NCI-H128 (cell line): ENCODE measurements around the gene PPIA.
"Not testable (repeated sequence)": the region's sequence is repeated elsewhere in the genome, so short reads cannot be mapped to it uniquely, and the experiment has no call there.

ENCODE experiments used
- DNase-seq: peaks from one replicate; lab custom pipeline; 2025; ENCODE audit not compliant: unreplicated experiment; lab: John Stamatoyannopoulos, UW

PPIA gene

DNA sequence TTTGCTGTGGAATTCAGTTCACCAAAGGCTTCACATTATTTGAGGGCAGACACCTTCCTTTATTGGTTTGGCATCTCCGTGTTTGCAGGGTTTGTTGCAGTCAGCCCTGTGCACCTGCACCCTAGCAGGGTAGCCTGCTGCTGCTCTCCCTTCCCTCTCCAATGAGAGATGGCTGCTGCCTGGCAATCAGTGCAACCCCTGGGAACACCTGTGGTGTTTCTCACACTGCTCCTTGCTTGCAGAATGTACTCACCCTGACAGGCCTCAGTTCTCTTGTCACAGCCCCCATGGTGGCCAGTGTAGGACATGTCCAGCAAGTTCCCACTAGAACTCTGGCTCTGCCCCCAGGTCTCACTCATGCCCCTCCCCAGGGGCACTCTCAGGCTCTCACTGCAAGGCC, 12.1 kb upstream of the PPIA start:
- no peak for DNase-seq

DNA sequence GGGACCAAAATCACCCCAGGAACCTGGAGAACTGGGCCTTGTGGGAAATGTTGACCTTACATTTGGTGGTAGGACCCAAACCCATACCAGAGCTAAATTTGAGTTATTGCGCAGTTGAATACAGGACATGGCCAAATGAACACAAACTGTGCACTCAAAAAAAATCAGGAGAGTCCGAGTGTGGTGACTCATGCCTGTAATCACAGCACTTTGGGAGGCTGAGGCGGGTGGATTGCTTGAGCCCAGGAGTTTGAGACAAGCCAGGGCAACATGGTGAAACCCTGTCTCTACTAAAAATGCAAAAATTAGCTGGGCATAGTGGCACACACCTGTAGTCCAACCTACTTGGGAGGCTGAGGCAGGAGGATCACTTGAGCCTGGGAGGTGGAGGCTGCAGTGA, 11.3 kb upstream of the PPIA start:
- DNase-seq, result not testable (repeated sequence)

DNA sequence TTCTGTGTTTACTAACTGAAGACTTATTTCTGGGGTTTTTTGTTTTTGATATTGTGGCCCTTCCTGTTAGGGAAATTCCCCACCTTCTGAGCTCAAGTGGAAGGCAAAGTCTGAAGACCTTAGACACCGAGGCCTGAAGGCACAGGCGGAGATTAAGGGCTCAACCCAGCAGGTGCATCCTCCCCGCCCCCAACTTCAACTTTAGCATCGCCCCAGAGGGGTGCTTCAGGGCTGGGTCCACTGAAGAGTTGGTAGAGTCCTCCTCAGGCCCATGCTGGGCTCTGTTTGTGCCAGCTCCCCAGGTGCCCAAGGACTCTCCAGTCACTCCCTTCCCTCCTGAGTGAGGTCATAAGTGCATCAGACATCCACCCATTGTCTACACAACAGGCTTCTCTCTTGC, 9.4 kb upstream of the PPIA start:
- no peak for DNase-seq

DNA sequence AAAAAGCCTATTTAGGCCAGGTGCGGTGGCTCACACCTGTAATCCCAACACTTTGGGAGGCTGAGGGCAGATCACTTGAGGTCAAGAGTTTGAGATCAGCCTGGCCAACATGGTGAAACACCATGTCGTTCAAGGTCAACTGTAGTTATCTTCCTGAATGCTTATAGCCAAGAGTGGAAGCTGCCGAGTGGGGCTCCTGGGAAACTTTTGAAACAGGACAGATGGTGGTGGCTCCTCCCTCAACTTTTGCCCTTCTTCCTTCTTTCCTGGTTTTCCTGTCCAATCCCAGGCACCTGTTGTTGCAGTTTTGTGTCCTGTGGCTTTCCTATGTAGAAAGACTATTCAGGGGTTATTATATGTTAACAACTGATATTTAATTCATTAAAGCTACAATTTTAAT, 8.7 kb upstream of the PPIA start:
- no peak for DNase-seq

DNA sequence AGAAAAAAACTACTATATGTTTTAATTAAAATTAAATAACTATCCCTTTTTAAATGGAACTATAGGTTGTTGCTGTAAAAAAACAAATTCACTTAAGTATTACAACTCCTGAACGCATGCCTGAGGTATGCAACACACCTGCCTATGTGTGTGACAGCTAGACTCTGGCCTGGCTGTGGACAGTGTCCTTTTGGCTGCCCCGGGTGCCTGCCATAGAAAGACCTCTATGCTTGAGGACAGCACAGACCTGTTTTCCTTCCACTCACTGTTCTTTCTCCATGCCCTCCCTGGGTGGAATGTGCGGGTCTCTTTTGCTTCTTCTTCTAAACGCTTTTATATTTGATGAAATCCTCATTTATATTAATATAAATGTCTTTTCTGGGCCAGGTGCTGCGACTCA, 6.5 kb upstream of the PPIA start:
- no peak for DNase-seq

DNA sequence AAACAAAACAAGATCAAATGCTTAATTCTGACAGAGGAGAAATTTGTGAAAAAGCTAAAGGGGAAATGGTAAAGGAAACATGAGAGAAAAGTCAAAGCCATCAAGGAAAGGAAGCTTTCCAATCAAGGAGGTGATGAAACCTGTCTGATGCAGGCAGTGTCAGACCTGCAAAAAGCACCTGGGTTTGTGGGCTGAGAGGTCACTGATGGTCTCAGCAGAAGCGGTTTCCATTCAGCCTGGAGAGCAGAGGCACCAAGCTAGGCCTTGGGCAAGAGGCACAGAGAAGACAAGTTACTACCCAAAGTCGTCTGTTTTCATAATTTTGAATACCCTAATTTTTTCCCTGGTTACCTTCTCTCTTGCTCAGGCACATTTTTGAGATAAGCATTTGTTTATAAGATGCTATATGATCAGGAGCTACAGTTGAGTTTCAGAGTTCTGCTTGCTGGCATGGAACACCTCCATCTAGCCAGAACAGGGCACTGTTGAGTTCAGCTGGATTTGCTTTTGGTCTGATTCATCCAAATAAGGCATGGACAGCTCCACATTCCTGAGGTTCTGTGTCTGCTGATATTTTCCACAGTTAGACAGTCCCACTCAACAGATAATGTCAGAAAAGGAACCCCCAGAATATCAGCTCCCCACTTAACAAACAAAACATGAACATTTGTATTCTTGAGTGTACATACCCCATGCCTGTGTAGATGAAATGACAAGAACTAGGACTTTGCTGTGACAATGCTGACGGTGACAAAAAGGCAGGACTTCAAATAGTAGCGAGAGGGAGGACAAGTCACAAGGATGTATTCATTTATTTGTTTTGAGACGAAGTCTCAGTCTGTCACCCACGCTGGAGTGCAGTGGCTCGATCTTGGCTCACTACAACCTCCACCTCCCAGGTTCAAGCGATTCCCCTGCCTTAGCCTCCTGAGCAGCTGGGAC, 4.9 kb upstream of the PPIA start:
- DNase-seq, result no peak

DNA sequence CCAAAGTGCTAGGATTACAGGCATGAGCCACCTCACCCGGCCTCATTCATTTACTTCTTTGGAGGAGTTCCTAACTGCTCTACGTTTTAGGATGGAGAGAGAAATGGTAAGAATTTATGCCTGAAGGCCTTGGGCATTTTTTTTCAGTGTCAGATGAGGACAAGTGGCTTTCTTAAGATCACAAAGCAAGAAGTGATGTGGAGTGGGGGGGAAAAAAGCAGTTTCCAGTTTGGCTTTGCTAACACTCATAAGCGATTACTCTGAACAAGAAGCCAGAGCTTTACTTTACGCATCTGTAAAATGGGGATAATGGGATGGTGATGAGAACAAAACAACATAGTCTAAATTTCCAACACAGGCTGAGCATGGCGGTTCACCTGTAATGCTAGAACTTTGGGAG, 2.6 kb upstream of the PPIA start:
- no peak for DNase-seq

DNA sequence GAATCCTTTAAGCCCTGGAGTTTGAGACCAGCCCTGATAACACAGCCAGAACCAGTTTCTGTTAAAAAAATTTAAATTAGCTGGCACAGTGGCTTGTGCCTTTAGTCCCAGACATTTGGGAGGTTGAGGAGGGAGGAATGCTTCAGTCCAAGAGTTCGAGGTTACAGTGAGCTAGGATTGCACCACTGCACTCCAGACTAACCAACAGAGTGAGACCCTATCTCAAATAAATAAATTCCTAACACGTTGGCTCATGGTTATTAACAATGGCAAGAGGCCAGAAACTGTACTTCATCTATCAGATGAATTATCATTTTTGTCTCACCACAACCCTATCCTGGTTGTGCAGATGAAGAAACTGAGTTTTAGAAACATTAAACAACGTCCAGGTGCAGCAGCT, 2.1 kb upstream of the PPIA start:
- no peak for DNase-seq

DNA sequence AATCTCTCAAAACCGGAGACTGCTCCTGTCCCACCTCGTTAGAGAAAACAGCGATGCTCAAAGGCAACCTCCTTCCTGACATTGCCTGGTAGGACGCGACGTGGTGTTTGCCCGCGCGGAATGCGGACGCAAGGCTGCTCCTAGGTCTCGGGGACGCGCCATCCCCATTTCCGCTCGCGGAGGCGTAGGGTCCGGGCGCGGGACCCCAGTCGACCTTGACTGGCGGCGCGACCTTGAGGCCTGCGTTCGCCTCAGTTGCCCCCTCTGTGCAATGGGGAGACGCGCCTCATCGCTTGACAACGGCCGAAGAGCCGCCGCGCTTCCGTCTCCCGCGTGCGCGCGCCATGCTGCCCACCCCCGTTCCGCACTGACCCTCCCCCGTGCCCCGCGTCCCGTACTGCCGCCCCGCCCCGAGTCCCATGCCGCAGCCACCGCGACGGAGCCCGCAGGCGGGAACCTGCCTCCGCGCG, 412 bp upstream of the PPIA start:
- no peak for DNase-seq

DNA sequence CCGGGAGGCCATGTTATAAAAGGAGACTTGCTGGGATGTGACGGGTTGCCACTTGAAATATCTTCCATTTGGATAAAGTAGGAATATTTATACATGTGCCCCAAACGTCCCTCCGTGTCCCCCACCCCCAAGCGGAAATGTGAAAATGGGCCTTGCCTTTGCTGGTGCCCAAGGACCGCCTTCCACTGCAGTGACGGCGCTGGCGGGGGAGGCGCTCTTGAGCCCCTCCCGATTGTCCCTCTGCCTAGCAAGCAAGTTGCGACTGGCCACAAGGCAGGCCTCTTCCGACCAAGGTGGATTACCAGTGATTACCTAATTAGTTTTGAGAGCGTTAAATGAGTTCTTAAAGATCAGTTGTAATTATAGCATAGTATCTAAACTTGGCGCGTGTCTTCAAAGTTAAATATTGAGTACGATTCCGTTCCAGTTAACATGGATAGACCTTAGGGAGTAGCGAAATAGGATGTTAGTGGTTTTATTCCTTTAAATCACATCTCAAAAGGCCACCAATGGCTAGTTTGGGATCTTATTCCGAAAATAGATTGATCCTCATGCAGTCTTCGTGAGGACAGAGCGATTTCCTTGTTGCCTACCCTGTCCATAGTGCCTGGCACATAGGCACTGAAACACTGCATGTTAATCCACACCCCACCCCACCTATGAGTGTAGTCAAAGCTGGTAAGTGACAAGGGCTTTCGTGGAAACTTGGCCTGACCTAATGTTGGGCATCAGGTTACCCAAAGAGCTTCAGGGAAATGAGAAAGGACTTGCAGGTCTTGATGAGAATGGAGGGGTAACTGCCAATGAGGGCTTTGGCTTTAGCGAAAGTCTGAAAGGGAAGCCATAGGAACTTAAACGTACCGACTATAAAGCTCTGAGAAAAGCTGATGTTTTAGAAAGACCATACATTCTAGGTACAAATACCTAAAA, 1.1 kb downstream of the PPIA start:
- peak; percentile 55 for DNase-seq

DNA sequence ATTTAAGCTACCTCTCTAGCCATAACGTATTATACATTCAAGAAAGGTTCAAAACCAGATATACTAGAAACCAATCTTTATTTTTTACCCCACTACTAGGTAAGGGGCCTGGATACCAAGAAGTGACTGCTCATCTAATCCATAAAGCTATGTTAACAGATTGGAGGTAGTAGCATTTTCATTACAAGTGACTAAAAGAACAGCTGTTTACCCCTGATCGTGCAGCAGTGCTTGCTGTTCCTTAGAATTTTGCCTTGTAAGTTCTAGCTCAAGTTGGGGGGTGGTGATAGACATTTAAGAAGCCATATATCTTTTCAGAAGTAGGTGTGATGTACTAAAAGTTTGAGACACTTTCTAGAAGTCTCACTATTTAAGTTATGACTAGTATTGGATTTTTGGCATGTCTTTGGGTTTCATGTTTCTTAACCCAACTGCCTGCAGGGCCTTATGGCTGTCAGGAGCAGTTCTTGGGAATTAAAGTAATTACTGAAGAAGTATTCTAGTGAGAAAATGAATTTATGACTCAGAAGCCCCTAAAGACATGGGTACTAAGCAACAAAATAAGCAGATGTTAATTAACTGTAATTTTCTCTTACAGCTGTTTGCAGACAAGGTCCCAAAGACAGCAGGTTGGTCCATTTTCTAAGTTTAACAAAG, 2.3 kb downstream of the PPIA start:
- no peak for DNase-seq

DNA sequence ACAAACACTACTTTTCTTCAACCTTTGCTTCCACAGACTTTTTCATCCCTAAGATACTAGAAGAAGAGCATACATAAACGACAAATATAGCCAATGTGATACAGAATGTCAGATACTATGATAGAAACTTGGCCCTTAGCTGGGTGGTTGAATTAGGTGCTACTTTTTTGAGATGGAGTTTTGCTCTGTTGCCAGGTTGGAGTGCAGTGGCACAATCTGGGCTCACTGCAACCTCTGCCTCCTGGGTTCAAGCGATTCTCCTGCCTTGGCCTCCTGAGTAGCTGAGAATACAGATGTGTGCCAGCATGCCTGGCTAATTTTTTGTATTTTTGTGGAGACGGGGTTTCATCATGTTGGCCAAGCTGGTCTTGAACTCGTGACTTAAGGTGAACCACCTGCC, 3.5 kb downstream of the PPIA start:
- DNase-seq, result no peak

DNA sequence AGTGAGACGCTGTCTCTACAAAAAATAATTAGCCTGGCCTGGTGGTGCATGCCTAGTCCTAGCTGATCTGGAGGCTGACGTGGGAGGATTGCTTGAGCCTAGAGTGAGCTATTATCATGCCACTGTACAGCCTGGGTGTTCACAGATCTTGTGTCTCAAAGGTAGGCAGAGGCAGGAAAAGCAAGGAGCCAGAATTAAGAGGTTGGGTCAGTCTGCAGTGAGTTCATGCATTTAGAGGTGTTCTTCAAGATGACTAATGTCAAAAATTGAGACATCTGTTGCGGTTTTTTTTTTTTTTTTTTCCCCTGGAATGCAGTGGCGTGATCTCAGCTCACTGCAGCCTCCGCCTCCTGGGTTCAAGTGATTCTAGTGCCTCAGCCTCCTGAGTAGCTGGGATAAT, 5.4 kb downstream of the PPIA start:
- DNase-seq, result no peak

DNA sequence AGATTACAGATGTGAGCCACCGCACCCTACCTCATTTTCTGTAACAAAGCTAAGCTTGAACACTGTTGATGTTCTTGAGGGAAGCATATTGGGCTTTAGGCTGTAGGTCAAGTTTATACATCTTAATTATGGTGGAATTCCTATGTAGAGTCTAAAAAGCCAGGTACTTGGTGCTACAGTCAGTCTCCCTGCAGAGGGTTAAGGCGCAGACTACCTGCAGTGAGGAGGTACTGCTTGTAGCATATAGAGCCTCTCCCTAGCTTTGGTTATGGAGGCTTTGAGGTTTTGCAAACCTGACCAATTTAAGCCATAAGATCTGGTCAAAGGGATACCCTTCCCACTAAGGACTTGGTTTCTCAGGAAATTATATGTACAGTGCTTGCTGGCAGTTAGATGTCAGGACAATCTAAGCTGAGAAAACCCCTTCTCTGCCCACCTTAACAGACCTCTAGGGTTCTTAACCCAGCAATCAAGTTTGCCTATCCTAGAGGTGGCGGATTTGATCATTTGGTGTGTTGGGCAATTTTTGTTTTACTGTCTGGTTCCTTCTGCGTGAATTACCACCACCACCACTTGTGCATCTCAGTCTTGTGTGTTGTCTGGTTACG, 6.0 kb downstream of the PPIA start:
- DNase-seq, result no peak

DNA sequence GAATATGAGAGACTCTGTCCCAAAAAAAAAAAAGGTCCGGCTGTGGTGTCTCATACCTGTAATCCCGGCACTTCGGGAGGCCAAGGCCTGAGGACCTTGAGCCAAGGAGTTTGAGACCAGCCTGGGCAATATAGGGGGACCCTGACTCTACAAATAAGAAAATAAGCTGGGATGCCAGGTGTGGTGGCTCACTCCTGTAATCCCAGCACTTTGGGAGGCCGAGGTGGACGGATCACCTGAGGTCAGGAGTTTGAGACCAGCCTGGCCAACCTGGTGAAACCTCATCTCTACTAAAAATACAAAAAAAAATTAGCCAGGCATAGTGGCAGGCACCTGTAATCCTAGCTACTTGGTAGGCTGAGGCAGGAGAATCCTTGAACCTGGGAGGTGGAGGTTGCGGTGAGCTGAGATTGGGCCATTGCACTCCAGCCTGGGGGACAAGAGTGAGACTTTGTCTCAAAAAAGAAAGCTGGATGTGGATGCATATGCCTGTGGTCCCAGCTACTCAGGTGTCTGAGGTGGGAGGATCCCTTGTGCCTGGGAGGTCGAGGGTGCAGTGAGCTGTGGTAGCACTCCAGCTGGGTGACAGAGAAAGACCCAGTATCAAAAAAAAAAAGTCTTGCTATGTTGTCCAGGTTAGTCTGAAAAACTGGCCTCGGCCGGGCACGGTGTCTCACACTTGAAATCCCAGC, 7.5 kb downstream of the PPIA start:
- not testable (repeated sequence) for DNase-seq

DNA sequence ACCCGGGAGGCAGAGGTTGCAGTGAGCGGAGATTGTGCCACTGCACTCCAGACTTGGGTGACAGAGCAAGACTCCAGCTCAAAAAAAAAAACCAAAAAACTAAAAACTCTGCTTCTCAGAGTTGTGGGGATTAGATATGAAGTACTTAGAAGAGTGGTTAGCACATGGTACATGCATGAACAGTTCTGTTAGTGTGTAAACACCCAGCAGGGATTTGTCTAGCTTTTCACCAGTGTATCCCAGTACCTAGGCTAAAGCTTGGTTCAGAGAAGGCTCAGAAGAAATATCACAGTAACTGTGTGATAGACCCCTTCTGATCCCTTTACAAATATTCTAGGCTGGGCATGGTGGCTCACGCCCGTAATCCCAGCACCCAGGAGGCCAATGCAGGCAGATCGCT, 9.5 kb downstream of the PPIA start:
- no peak for DNase-seq

DNA sequence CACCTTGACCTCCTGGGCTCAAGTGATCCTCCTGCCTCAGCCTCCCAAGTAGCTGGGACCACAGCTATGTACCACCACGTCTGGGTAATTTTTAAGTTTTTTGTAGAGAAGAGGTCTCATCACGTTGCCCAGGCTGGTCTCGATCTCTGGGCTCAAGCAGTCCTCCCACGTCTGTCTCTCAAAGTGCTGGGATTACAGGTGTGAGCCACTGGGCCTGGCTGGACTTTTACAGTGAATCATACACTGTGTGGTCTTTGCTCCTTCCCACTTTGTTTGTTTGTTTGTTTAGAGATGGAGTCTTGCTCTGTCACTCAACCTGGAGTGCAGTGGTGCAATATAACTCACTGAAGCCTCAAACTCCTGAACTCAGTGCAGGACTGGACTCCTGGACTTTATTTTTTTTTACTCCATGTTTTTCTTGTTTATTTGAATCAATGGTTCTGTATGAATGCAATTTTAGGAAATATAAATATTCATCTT, 12.5 kb downstream of the PPIA start:
- no peak for DNase-seq

DNA sequence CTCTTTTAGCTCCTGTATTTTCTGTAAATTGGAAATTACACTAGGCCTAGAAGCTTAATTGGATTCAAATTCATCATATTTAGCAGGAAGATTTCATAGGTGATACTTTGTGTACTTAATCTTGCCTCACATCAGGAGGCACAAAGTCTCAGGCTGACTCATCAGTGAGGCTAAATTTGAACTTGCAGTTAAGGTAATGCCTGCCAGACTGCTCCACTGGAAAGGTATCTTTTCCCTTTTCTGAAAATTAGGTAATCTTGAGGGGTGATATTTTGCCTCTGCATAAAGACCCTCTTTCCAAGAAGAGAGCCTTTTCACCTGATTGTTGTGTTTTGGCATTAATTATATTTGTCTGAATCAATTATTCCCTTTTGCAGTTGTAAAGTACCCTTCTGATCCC, 14.6 kb downstream of the PPIA start:
- DNase-seq, result no peak

DNA sequence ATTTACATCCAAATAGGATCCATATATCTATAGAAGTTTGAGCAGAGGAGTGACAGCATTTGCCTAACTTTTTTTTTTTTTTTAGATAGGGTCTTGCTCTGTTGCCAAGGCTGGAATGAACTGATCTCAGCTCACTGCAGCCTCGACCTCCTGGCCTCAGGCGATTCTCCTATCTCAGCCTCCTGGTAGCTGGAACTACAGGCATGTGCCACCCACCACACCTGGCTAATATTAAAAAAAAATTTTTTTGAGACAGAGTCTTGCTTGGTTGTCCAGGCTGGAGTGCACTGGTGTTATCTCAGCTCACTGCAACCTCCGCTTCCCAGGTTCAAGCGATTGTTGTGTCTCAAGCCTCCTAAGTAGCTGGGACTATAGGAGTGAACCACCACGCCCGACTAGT, 15.1 kb downstream of the PPIA start:
- no peak for DNase-seq

DNA sequence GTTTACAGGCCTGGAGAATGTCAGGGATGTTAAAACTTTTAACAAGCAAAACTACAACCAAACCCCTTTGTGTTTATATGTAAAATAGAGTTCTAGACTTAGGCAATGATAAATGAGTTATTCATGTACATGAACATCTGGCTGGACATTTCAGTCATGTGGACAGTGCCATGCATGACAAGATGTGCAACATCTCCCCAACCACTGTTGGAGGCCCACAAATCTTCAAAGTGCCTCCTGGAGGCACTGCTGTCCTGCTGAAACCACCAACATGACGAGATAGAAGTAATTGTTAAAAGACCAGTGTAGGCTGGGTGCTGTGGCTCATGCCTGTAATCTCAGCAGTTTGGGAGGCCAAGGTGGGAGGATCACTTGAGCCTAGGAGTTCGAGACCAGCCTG, 18.4 kb downstream of the PPIA start:
- no peak for DNase-seq
